Panc1 (cell line): Measurements from ENCODE around the gene TAS2R20. TPM values are rescaled to one million over a fixed set of nuclear protein-coding genes. Genes with fewer than 3 reads are reported as not detected.
A peak's percentile ranks its signal among the peaks of the same experiment; 100 is the strongest.

Experiments used
- ATAC-seq: fragments of 200-7000 bp; cut with Tn5 transposase; 2 replicates; pipeline ENCODE4 v1.9.1; 2020; ENCODE audit warnings: mild to moderate bottlenecking, moderate library complexity
- BruUV-seq: library from RNA; stranded (reverse); fragments of 400-500 nt; replicated peaks from 2 replicates; lab custom pipeline; 2021; lab: Mats Ljungman, UMichigan
- CTCF ChIA-PET: fragments of 300-600 bp; sonication (Branson Sonifier 250); formaldehyde crosslinking; loops from one replicate; lab custom pipeline; 2022; ENCODE audit warnings: antibody characterized with exemption; lab: Charles Lee
- POLR2A ChIA-PET: fragments of 300-600 bp; sonication (Branson Sonifier 250); formaldehyde crosslinking; loops from one replicate; lab custom pipeline; 2022; ENCODE audit warnings: antibody characterized with exemption; lab: Charles Lee
- DNase-seq: peaks from one replicate; pipeline ENCODE4 v3.0.0-alpha.2; 2010; ENCODE audit warnings: low read depth, low spot score
- H3K27ac ChIP-seq: 2 replicates; pipeline ENCODE4 v1.5.1; 2011; ENCODE audit warnings: mild to moderate bottlenecking, low read length, inconsistent platforms
- H3K27me3 ChIP-seq: fragments of 200-500 bp; sonication (Bioruptor generic); 2 replicates; pipeline ENCODE4 v1.6.0; 2014; ENCODE audit warnings: low read length, inconsistent platforms; ENCODE audit not compliant: control insufficient read depth, insufficient read depth
- H3K36me3 ChIP-seq: fragments of 200-500 bp; sonication (Bioruptor generic); 2 replicates; pipeline ENCODE4 v1.5.1; 2014; ENCODE audit warnings: inconsistent platforms, mild to moderate bottlenecking, low read length, moderate library complexity; ENCODE audit not compliant: control insufficient read depth, insufficient read depth
- H3K4me1 ChIP-seq: 2 replicates; pipeline ENCODE4 v1.5.1; 2011; ENCODE audit warnings: inconsistent platforms, mild to moderate bottlenecking, low read length, moderate library complexity; ENCODE audit not compliant: control insufficient read depth, insufficient read depth
- H3K4me3 ChIP-seq, 2 experiments: 2 replicates each; pipeline ENCODE4 v1.5.1; 2011 to 2012; ENCODE audit warnings: low read depth in 2 of 2, low read length in 2 of 2, mild to moderate bottlenecking in 2 of 2, inconsistent platforms in 1 of 2, moderate library complexity in 1 of 2
- H3K9me3 ChIP-seq: fragments of 200-500 bp; sonication (Bioruptor generic); 2 replicates; pipeline ENCODE4 v1.5.1; 2014; ENCODE audit warnings: low read depth, mild to moderate bottlenecking, inconsistent platforms, low read length, moderate library complexity; ENCODE audit not compliant: control insufficient read depth, insufficient read depth
- CTCF ChIP-seq: fragments of 450-650 bp; IDR thresholded peaks from 2 replicates; pipeline ENCODE4 v1.5.1; 2017; ENCODE audit warnings: mild to moderate bottlenecking
- POLR2AphosphoS5 ChIP-seq: IDR thresholded peaks from 2 replicates; pipeline ENCODE4 v1.6.1; 2012; ENCODE audit warnings: mild to moderate bottlenecking, low read depth, low read length, moderate library complexity
- REST ChIP-seq, 2 experiments: IDR thresholded peaks; 2 replicates each; pipeline ENCODE4 v1.6.1; 2011 to 2012; ENCODE audit warnings: low read depth in 2 of 2, control low read depth in 1 of 2, low read length in 1 of 2, mild to moderate bottlenecking in 1 of 2, moderate library complexity in 1 of 2; ENCODE audit not compliant: insufficient read depth in 1 of 2
- SIN3A ChIP-seq: IDR thresholded peaks from 2 replicates; pipeline ENCODE4 v1.6.1; 2012; ENCODE audit warnings: low read depth, mild to moderate bottlenecking, low read length, moderate library complexity, borderline replicate concordance; ENCODE audit not compliant: insufficient read depth
- TCF7L2 ChIP-seq: IDR thresholded peaks from 2 replicates; pipeline ENCODE4 v1.6.1; 2011; ENCODE audit warnings: mild to moderate bottlenecking, low read depth, low read length, inconsistent platforms
- in situ Hi-C: cut with HindIII; loops from 2 replicates; pipeline ENCODE4 v1.10.0; 2016; ENCODE audit warnings: low sequenced_read_pairs, low pct_unique_long_range_greater_than_20kb
- intact Hi-C: fragments of 100-400 bp; cut with micrococcal nuclease; formaldehyde crosslinking; loops from one replicate; pipeline ENCODE4 v1.10.0; 2022; ENCODE audit not compliant: unreplicated experiment
- total RNA-seq: library from RNA; stranded (reverse); gene quantifications from one replicate; pipeline ENCODE4 v1.2.1, GENCODE V29; 2021; ENCODE audit not compliant: unreplicated experiment

TAS2R20 gene
- total RNA-seq, 1 experiment from 2014 or later = 0.95 TPM

- TF ChIP-seq SIN3A (no peak), POLR2AphosphoS5 (no peak), CTCF (no peak), TCF7L2 (no peak), REST (IDR thresholded peaks at IDR 0.05; ENCODE audit: insufficient read depth in 1 of 2, low read depth in 2 of 2, low read length in 1 of 2) (no peak)
- ATAC-seq (peak; percentile 88), DNase-seq (no peak)
- H3K27ac ChIP-seq = peak overlapping the region; percentile 59
- no peak overlapping the region for H3K4me3 ChIP-seq
- ChIA-PET CTCF (no interaction called here), POLR2A (no interaction called here)
- H3K27me3 ChIP-seq = no peaks in the 10 kb centered on the region
- H3K36me3 ChIP-seq = no peaks in the 10 kb centered on the region
- in situ Hi-C loops (no loop called here), intact Hi-C loops (no loop called here)
- no TSS peak for BruUV-seq
- H3K9me3 ChIP-seq = no peaks in the 10 kb centered on the region
- H3K4me1 ChIP-seq = peaks cover 15% of the 10 kb centered on the region; the same call in 1 of the 2 replicates
These were observed 29.2 kb downstream of the TAS2R20 start for GRCh38 chr12:10968765-10969456.

- ChIA-PET POLR2A (no interaction called here), CTCF (no interaction called here)
- in situ Hi-C loops = no loop called here
- H3K9me3 ChIP-seq = no peaks in the 10 kb centered on the region
- DNase-seq = no peak
- H3K27ac ChIP-seq = no peak overlapping the region; the same call in 1 of the 2 replicates
- H3K36me3 ChIP-seq = no peaks in the 10 kb centered on the region
- no TSS peak for BruUV-seq
- ATAC-seq = no peak
- H3K4me3 ChIP-seq = no peak overlapping the region
- TF ChIP-seq REST (IDR thresholded peaks at IDR 0.05; ENCODE audit: insufficient read depth in 1 of 2, low read depth in 2 of 2, low read length in 1 of 2) (no peak), POLR2AphosphoS5 (no peak), CTCF (no peak), TCF7L2 (no peak), SIN3A (no peak)
- intact Hi-C loops = no loop called here
- H3K27me3 ChIP-seq = no peaks in the 10 kb centered on the region
- H3K4me1 ChIP-seq = peaks cover 15% of the 10 kb centered on the region; the same call in 1 of the 2 replicates
These were observed 30.7 kb downstream of the TAS2R20 start for GRCh38 chr12:10967409-10967808.
